Measurements from ENCODE around the gene ECHDC3. TPM values are rescaled to one million over a fixed set of nuclear protein-coding genes. Genes with fewer than 3 reads are reported as not detected.

The ECHDC3 gene
- total RNA-seq, 1 donor, result 1.3 TPM

GRCh38 chr10:11748866-11749265 lies 6.7 kb downstream of the ECHDC3 start:
- TF ChIP-seq CTCF (IDR thresholded peaks at IDR 0.05; ENCODE audit: insufficient read depth, low read depth, low read length), result no peak
- no peak overlapping the region for H3K4me3 ChIP-seq (ENCODE audit: low read depth, low read length)
- DNase-seq (ENCODE audit: low read depth), result no peak

DNA sequence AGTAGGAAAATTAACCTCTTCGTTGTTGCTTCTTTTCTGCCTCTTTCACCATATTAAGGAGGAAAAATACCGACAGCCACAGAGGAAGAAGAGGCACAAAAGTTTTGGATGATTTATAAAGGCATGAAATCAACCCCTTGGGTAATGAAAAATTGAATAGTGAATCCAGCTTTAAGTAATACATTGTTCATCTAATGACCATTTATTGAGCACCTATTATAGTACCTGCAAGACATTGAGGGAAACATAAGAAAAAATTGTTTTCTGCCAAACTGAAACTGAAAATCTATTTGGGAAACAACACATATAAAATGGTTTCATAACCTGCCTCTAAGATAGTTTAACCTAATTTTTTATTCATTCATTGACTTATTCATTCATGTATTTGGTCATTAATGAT lies 8.2 kb downstream of the ECHDC3 start:
- H3K4me3 ChIP-seq (ENCODE audit: low read depth, low read length), result no peak overlapping the region
- DNase-seq (ENCODE audit: low read depth), result no peak
- no peak for TF ChIP-seq CTCF (IDR thresholded peaks at IDR 0.05; ENCODE audit: insufficient read depth, low read depth, low read length)

- DNase-seq (ENCODE audit: low read depth), result no peak
- TF ChIP-seq CTCF (IDR thresholded peaks at IDR 0.05; ENCODE audit: insufficient read depth, low read depth, low read length), result no peak
- no peak overlapping the region for H3K4me3 ChIP-seq (ENCODE audit: low read depth, low read length)
Observed at GRCh38 chr10:11754173-11754572, 12.0 kb downstream of the ECHDC3 start.

GRCh38 chr10:11754620-11755019 lies 12.4 kb downstream of the ECHDC3 start:
- no peak overlapping the region for H3K4me3 ChIP-seq (ENCODE audit: low read depth, low read length)
- TF ChIP-seq CTCF (IDR thresholded peaks at IDR 0.05; ENCODE audit: insufficient read depth, low read depth, low read length), result no peak

DNA sequence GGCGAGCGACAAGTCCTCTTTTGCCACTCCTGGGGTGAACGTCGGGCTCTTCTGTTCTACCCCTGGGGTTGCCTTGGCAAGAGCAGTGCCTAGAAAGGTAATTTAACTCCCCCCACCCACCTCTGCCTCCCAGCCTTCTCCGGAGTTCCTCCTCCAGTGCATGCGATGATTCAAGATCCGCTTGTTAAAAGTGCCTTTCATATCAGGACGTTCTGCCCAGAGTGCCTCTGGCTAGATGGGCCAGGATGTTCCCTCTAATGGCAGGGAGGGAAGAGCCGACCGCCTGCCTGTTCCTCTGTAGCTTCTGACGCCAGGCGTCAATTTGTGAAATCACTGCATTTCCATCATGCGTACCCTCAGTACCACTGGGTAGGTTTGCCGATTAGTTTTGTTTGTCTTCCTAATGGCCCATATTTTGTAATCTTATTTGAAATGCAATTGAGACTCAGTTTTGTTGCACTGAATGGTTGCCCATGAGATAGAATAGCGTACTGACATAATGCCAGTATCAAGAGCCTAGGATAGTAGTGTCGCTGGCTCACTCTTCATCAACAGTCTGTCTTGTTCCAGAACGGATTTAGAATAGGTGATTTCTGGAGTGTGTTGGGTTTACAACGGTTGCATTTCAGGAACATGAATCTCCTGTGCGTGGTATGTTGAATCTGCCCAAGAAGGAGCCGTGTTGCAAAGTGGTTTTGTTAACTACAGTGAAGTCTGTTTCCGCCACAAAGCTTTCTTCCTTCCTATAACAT lies 13.5 kb downstream of the ECHDC3 start:
- no peak for TF ChIP-seq CTCF (IDR thresholded peaks at IDR 0.05; ENCODE audit: insufficient read depth, low read depth, low read length)
- no peak overlapping the region for H3K4me3 ChIP-seq (ENCODE audit: low read depth, low read length)
- DNase-seq (ENCODE audit: low read depth), result no peak

More at GRCh38 chr10:11754620-11755019, 12.4 kb downstream of the ECHDC3 start:
- DNase-seq (ENCODE audit: low read depth), result no peak

DNA sequence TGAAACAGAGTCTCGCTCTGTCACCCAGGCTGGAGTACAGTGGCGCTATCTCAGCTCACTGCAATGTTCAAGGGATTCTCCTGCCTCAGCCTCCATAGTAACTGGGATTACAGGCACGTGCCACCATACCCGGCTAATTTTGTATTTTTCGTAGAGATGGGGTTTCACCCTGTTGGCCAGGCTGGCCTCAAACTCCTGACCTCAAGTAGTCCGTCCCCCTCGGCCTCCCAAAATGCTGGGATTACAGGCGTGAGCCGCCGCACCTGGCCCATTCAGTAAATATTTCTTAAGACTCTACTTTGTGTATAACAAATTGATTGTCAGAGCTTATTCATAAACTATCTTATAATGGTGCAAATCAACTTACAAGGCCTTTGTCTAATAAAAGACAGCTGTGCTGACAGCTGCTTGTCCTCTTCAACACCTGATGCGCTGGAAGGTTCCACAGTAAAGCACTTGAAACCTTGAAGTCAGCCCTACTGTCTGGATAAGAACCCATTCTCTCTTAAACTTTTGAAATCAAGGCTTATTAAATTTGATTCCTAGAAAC lies 14.7 kb downstream of the ECHDC3 start:
- no peak for TF ChIP-seq CTCF (IDR thresholded peaks at IDR 0.05; ENCODE audit: insufficient read depth, low read depth, low read length)
- DNase-seq (ENCODE audit: low read depth), result no peak
- H3K4me3 ChIP-seq (ENCODE audit: low read depth, low read length), result no peak overlapping the region

All from fibroblast of villous mesenchyme (primary cell).